B cell (primary cell): Measurements from ENCODE around the gene HS2ST1.

ENCODE experiments used
- CTCF ChIP-seq: fragments of 200-600 bp; IDR thresholded peaks from one replicate; pipeline ENCODE4 v1.8.0; 2022; ENCODE audit warnings: antibody characterized with exemption, mild to moderate bottlenecking
- EZH2 ChIP-seq: IDR thresholded peaks from 2 replicates; pipeline ENCODE4 v1.6.1; 2012; ENCODE audit warnings: borderline replicate concordance, low read depth, mild to moderate bottlenecking, moderate library complexity, low read length; ENCODE audit not compliant: insufficient read depth, poor library complexity, severe bottlenecking

DNA sequence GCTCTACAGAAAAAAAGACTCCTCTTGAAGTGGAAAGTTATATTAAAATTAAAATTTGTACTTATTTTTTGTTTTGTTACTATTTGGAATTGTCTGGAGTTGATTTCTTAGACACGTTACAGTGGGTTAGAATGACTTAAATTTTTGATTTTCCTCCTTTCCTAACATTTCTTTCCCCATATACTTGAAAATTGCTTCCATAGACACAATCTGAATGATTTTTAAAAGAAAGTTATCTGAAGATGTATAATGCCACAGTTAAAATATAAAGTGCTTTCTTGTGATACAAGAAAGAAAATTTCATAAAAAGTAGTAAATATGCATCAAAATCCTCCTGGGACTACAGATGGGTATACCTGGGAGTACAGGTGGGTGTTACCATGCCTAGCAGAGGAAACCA is 2.3 kb downstream of the HS2ST1 start:
- TF ChIP-seq CTCF (no peak), EZH2 (no peak)
